GM18517 (cell line): ENCODE data around the gene COL23A1.
"Not testable (repeated sequence)": the region's sequence is repeated elsewhere in the genome, so short reads cannot be mapped to it uniquely, and the experiment has no call there.

Source experiments
- ATAC-seq: cut with Tn5 transposase; IDR thresholded peaks from one replicate; pipeline ENCODE4 v1.9.1; 2021; ENCODE audit warnings: mild to moderate bottlenecking, moderate library complexity; ENCODE audit not compliant: unreplicated experiment

COL23A1 gene

GRCh38 chr5:178259623-178260536, 330.3 kb downstream of the COL23A1 start:
- ATAC-seq, result no peak

- no peak for ATAC-seq
These were observed 332.5 kb downstream of the COL23A1 start for GRCh38 chr5:178257650-178258049.

- no peak for ATAC-seq
These were observed 333.4 kb downstream of the COL23A1 start for GRCh38 chr5:178256746-178257145.

GRCh38 chr5:178253632-178254031, 336.6 kb downstream of the COL23A1 start:
- not testable (repeated sequence) for ATAC-seq

- no peak for ATAC-seq
These were observed 337.9 kb downstream of the COL23A1 start for GRCh38 chr5:178252258-178252657.

GRCh38 chr5:178250263-178250662, 339.9 kb downstream of the COL23A1 start:
- no peak for ATAC-seq

- ATAC-seq, result no peak
These were observed 340.8 kb downstream of the COL23A1 start for GRCh38 chr5:178249191-178249989.

- ATAC-seq, result no peak
These were observed 341.4 kb downstream of the COL23A1 start for GRCh38 chr5:178248750-178249149.

- no peak for ATAC-seq
These were observed 342.4 kb downstream of the COL23A1 start for GRCh38 chr5:178247481-178248456.

- no peak for ATAC-seq
These were observed 343.4 kb downstream of the COL23A1 start for GRCh38 chr5:178246624-178247279.

GRCh38 chr5:178245389-178245788, 344.8 kb downstream of the COL23A1 start:
- no peak for ATAC-seq

- ATAC-seq, result no peak
These were observed 345.6 kb downstream of the COL23A1 start for GRCh38 chr5:178244576-178244975.

GRCh38 chr5:178242416-178242815, 347.8 kb downstream of the COL23A1 start:
- no peak for ATAC-seq

- ATAC-seq, result no peak
These were observed 348.4 kb downstream of the COL23A1 start for GRCh38 chr5:178241688-178242231.

GRCh38 chr5:178241231-178241663, 348.9 kb downstream of the COL23A1 start:
- no peak for ATAC-seq

- ATAC-seq, result no peak
These were observed 349.4 kb downstream of the COL23A1 start for GRCh38 chr5:178240766-178241165.

GRCh38 chr5:178240341-178240741, 349.9 kb downstream of the COL23A1 start:
- ATAC-seq, result no peak

GRCh38 chr5:178239626-178240301, 350.4 kb downstream of the COL23A1 start:
- ATAC-seq, result not testable (repeated sequence)
